Stimulated activated CD4-positive, alpha-beta T cell treated with anti-CD3 and anti-CD28 coated beads, Interleukin-15, amount 100 ng/mL, for 24 hours (primary cell): Measurements from ENCODE around the gene COMMD9.

ENCODE experiments used
- DNase-seq: peaks from one replicate; pipeline ENCODE4 v3.0.0-alpha.2; 2020

COMMD9 gene

DNA sequence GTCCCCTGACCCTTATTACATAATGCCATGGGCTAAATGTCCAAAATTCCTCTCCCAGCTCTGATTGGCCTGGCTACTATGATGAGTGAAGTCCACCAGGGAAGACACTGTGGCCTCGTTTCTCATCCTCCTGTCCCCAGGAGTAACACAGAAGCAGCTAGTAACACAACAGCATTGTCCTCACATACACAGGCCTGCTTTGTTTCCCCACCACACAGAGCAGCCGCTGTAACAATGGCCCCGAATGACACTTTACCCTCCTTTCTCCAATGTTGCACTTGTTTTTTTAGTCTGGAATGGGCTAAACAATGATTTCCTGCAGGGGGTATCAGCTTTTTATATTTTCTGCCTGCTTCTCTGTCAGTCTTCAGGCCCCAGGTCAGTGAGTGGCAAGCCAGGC is 6.7 kb upstream of the COMMD9 start, which contains the start of gene PRR5L:
TSS of gene PRR5L (plus strand) at position 363 of the 400 bp plus-strand sequence. CDS start 104,834 bp downstream, outside the sequence.
- DNase-seq, result no peak

- DNase-seq, result no peak
Observed at GRCh38 chr11:36292311-36292722, 3.1 kb upstream of the COMMD9 start.

DNA sequence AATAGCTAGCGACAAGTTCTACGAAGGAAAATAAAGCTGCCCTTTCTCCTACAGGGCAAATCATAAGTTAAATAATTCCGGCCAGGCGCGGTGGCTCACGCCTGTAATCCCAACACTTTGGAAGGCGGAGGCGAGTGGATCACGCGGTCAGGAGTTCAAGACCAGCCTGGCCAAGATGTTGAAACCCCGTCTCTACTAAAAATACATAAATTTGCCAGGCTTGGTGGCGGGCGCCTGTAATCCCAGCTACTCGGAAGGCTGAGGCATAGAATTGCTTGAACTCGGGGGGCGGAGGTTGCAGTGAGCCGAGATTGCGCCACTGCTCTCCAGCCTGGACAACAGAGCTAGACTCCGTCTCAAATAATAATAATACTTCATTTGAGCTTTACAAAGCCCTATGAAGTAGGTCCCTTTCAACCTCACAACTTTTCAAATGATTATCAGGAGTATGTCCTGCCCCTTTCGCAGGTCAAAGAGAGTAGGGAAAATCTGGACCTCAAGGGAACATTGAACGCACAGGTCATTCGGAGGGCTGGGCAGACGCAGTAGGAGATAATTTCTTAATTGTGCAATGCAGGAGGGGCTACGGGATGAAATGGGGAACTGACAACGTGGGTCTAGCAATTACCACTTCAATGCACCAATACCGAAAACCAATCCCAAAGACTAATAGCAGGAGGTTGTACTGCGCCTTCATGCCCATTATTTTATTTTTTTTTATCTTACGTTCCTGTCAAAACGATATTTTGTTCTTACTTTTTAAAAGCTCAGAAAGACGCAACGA is 590 bp downstream of the COMMD9 start:
- DNase-seq, result no peak

DNA sequence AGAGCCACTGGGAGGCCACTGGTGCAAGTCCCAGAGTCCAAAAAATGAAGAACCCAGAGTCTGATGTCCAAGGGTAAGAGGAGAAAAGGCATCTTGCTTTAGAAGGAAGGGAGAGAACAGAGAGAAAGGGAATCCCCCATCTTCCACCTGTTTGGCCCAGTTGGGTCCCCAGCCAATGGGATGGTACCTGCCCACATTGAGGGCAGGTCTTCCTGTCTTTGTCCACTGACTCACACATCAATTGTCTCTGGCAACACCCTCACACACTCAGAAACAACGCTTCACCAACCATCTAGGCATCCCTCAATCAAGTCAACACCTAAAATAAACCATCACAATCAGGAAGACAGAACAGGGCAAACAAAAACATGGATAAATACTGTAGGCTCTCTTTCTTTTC is 6.3 kb downstream of the COMMD9 start:
- DNase-seq, result no peak

- DNase-seq, result no peak
Observed at GRCh38 chr11:36281850-36282249, 7.4 kb downstream of the COMMD9 start.

GRCh38 chr11:36280531-36280930 is 8.7 kb downstream of the COMMD9 start:
- DNase-seq, result no peak

DNA sequence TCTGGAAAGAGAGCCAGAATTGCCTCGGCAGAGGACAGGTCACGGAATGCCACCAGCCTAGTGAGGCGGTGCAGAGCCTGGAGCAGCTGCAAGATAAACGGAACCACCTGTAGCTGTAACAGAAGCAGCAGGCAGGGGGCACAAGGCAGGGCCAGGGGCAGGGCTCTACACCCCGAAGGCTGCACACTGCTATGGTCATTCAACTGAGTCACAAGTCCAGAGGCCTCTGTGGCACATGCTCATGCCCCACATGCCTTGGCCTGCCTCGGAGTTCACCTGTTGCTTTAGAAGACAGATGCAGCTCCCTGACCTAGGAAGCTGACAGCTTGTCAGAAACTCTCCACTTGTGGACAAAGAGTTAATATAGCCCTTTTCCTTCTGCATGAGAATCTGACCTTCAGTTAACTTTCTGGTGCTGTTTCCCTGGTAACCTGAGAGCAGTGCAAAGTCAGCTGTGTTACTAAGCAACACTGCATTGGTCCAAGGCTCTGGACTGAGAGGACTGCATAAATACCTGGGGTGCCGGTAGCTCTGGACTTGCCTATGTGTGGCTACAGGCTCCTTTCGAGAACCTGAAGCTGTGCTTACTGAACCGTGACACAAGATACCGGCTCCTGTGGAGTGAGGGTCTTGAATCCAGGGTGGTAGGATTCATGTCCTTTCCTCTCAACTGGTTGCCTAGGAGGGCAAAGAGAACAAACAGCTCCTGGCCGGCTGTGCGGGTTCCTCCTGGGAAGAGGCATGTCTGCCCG is 10.5 kb downstream of the COMMD9 start:
- DNase-seq, result no peak

DNA sequence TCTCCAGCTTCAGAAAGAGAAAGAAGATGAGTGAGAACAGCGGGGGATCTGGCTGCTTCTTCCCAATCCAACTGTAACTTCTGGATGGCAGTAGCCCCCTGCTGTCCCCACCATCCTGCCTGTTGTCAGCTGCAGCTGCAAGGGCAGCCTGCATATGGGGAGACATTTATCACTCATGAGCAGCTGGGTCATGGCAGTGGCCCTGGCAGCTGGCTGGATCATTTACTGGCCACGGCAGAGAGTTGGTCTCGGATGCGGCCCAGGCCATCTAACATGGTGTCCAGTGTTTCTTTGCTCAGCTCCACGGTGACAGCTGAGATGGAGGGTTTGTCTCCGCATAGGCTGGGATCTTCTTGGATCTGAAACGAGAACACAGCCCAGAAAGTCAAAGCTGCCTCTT is 14.8 kb downstream of the COMMD9 start:
- DNase-seq, result no peak

GRCh38 chr11:36273110-36273509 is 16.1 kb downstream of the COMMD9 start:
- no peak for DNase-seq

DNA sequence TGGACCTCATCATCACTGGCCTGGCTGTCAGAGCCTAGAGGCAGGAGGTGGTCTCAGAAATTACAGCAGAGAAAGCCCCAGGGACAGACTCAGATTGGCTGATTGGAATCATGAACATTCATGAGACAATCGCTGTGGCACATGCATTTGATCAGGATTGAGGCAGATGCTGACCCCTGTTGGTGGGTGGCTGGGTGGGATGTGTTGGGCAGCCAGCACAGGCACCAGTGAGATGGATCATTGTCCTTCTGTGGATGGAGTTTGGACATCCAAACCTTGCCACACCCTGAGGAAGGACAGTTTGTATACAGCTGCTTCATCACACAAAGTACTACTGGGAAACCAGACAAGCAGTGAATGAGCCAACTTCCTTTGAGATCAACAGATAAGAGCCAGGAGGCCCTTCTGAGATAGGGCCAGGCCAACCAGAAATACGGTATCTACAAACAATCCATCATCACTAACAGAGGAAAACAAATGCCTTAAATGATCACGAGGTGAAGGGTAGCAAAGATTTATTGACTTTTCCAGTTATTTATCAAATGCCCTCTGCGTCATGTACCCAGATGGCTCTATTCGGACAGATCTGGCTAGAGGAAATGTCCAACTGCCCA is 17.3 kb downstream of the COMMD9 start:
- no peak for DNase-seq

- DNase-seq, result no peak
Observed at GRCh38 chr11:36270701-36271100, 18.5 kb downstream of the COMMD9 start.

DNA sequence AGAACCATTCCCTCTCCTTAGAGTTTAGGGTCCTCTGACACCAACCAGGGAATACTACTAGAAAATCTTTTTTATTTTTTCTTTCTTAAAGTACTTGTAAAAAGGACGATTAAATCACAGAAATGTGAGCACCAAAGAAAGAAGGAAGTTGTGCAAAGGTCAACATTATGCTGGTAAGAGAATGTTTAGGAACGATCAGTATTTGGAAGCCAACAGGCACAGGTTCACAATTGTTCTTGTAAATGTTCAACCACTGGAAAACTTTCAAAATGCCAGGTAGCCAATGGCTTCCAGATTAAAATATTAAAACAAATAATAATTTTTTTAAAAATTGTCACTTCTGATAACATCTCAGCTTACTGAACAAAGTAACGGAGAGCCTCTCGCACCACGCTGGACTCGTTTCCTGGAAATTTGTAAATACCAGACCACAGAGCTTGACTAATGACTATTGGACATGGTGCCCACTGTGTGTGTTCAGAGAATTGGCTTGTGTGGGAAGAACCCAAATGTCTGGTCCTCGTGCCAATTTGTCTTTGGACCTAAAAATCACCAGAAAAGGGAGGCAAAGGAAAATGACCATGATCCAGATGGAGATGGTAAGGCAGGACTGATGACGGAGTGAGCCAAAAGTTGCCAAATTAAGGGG is 20.8 kb downstream of the COMMD9 start:
- DNase-seq, result no peak

DNA sequence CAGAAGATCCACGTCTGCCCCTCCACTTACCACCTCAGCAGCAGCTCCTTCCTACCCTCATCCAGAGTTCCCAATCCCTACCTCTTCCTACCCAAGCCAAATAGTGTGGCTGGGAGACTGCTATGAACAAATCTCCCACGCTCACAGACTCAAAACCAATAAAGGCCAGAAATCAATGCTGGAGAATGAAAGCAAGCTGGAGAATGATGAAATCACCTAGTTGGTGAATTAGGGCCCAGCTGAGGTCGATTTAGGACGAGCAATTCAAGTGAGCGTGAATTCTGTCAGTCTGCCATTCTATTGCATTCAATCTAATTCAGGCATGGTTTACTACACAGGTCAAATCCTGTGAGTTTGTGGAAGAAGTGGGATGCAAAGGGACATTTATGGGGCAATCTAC is 22.5 kb downstream of the COMMD9 start:
- DNase-seq, result no peak

- DNase-seq, result peak; percentile 69
Observed at GRCh38 chr11:36265793-36266628, 23.2 kb downstream of the COMMD9 start.

GRCh38 chr11:36264973-36265344 is 24.3 kb downstream of the COMMD9 start:
- DNase-seq, result no peak

- DNase-seq, result no peak
Observed at GRCh38 chr11:36264011-36264972, 24.9 kb downstream of the COMMD9 start.

GRCh38 chr11:36261094-36261493 is 28.1 kb downstream of the COMMD9 start:
- no peak for DNase-seq

DNA sequence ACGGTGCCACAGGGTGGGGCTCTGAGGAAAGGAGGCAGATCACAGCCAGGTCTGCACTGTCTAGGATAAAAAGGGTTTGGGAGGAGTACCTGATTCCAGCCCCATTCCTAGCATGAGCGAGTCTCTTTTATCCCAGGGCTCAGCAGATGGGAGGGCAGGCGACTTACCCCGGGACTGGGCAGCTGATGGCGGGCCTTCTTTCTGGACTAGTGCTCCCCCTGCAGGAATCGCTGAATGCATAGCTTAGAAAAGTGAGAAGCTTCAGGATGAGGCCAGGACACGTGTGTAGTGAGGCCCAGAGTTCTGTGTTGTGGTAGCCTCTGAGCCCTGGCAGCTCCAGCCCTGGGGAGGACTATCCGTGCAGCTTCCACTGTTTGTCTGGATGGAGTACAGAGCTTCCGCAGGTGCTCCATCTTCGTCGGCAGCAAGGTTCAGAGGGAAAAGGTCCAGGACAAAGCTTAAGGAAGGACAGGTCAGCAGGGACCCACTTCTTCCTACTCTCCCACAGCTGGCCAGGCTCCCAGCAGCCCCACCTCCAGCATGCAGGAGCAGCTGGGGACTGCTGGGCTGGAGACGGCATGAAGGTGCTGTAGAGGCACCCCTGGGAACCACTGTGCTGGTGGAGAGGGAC is 30.4 kb downstream of the COMMD9 start:
- DNase-seq, result peak; percentile 43

DNA sequence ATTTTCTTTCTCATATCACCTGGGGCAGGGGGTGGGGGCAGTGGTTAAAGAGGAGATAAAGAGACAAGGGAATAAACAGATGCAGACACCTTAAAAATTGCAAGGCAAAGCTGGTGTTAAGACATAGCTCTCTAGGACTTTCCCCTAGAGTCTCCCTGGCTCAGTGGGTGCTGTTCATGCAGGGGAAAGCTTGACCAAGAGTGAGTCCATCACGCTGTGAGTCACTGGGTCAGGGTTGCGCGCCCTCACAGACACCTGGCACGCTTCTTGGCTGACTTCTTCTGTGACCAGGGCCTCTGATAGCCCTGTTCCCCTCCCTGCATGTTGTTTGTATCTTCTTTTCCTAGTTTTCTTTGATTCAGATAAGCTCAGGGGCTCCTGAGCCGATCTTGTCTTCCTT is 31.9 kb downstream of the COMMD9 start:
- no peak for DNase-seq

DNA sequence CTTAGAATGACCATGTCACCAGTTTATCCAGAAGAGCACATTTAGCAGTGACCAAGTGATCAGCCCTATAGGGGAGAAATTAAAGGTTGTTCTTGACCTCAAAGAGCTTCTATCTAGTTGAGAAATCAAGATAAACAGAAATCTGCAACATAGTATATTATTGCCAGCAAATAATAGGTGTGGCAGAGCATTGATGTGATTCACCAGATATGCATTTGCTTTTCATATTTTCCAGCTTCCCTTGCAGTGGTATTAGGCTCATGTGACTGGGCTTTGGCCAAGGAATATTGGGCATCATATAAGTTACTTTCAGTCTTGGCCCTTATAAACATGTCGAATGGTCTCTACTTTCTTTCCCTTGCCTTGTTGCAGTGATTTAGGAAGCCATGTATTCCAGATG is 34.5 kb downstream of the COMMD9 start:
- no peak for DNase-seq

DNA sequence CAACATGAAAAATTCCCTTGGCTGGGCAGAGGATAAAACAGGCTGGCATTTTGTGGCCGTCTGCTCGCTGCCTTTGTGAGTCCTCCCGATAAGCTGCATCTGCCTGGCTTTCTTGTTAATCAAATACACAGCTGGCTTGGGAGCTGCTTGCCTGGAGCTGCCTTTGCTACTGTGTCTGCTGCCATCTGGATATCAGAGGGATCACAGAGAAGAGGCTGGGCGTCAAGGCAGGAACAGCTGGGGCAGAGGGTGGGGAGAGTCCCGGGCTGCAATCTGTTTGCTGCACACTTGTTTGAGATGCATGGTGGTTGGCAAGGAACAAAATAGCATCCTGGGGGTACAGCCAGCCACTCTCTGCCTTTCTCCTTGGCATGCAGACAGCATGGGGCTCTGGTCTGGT is 36.0 kb downstream of the COMMD9 start:
- no peak for DNase-seq
